HG03159 (cell line): Measurements from ENCODE around the gene SLU7.

Experiments used
- ATAC-seq: cut with Tn5 transposase; IDR thresholded peaks from one replicate; pipeline ENCODE4 v1.9.1; 2021; ENCODE audit warnings: mild to moderate bottlenecking, moderate library complexity; ENCODE audit not compliant: unreplicated experiment

The SLU7 gene

DNA sequence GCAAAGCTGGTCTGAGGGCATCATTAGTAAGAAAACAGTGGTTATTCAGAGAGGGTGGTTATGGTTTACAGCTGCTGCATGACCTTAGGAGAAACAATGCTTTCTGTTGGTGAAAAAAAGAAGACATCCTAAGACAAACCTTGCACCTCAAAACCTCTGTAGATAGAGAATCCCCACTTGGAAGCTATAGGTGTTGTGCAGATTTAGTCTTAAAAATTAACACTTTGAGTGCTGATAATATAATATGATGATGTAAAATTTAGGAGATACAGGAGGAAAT is 1.4 kb upstream of the SLU7 start:
- ATAC-seq, result no peak

DNA sequence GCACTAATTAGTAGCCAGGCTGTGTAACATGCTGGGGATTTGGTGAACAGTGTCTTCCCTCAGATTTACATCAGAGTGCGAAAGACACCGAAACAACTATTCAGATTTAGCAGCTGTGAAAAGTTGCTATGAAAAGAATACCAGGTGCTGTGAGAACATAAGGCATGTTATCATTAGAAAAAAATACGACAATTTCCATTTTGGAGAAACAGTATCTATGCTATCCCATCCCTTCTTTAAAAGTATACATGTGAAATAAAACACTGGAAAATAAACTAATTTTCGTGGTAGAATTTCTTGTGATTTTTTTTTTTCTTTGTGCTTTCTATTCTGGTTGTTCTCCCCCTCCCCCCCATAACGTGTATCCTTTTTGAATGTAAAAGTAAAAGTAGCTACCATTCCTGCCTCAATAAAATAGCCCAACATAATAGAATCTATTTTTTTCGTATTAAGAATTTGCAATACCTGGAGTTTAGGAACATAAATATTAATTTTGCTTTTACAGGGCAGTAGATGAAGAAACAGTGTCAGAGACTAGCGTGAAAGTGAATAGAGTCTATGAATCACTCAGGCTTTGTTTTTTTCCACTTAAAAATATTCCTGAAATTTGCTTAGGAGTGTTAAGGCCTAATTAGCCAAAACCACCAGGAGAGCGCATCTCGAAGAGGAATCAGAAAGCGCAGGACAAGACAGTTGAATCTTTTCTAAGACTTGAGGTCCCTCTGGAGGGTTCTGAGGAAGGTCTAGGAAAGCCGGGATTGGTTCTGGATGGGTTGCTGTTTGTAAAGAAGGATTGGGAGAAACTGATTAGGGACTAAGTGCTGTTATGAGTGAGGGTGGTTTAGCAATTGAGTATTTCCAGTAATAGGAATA is 813 bp upstream of the SLU7 start:
- ATAC-seq, result no peak

DNA sequence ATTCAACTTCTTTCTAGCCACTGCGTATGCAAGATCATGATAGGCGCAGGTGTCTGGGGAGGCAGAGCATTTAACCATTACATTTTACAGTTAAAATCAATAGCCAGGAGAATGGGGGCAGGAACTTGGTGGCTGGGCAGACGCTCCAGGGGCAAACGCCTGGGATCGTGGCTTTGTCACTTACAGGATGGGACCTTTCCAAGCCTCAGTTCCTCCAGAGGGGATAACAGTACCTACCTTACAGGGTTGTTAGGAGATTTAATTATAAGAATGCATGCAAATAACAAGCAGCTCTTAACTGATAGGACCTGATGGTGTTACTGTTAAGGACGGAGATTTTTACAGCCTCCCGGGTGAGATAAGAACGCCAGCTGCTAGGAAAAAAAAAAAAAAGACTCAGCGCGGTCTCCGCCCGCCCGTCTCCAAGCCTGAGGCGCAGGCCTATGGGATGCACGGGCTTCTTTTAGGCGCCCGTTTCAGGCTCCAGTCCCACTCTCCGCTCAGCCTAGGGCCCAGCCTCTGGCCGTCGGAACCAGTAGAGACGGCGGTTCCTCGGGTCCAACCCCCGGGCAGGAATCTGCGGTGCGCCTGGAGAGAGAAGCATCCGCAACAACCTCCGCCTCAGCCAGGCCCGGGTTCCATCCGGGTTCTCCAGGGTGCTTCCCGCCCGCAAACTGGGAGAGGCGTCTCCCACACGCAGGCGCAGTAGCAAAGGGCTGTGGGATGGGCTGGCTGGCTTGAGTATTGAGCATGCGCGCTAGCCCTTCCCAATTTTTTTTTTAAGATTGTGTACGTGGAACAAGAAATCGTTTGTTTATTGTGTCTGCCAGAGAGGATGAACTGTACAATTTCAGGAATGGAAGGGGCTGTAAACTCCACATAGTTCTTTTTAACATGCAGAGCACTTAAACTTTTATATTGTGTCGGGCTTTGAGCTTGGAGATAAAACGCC is 19.2 kb downstream of the SLU7 start, which contains the start of gene FAM200C:
FAM200C (minus strand) TSS at position 653 of the 952 bp plus-strand sequence. CDS start 4,564 bp downstream, outside the sequence.
- ATAC-seq, result peak; percentile 75

DNA sequence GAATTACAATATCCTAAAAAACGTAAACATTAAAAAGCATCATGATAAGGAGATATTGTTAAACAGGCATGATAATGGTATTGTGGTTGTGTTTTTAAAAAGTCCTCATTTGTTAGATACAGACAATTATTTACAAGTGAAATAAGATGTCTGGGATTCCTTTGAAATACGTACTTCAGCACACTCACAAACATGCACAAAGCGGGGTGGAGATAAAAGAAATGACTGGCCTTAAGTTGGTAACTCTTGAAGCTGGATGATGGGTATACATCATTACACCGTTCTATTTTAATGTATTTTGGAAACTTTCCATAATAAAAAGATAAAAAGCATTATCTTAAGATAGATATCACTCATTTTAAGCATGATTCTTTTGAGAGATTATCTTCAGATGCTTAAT is 20.1 kb downstream of the SLU7 start:
- no peak for ATAC-seq

DNA sequence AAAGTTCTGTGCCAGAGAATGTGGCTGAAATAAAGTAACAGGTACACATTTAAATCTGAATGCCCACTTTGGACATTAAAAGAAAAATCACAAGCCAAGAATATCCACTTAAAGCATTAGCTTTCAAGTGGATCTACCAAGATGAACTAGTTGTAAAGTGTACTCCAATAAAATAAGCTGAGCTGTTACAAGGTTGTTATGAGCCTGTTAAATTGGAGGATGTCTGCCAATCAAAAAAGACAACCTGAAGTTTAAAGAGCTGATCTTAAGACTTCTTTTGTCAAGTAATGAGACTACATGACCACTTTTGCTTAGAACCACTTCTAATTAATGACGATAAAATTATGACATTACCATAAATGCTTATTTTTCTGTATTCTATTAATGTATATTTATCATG is 21.4 kb downstream of the SLU7 start:
- no peak for ATAC-seq

DNA sequence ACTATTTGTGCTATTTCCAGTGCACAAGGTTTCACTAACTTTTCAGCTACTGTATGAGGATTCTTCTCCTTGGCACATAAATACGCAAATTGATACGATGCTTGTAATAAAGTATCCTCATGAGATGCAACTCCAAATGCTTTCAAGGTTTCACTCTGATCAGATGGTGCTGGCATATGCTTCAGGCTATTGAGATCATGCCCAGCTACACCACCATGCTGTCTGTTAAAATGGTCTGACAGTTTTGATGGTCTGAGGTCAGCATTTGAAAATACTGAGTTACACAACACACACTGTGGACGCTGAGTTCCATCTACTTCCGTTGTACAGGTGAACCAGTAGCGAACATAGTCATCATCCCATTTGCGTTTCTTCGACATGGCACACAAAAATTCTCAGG is 23.8 kb downstream of the SLU7 start:
- no peak for ATAC-seq

DNA sequence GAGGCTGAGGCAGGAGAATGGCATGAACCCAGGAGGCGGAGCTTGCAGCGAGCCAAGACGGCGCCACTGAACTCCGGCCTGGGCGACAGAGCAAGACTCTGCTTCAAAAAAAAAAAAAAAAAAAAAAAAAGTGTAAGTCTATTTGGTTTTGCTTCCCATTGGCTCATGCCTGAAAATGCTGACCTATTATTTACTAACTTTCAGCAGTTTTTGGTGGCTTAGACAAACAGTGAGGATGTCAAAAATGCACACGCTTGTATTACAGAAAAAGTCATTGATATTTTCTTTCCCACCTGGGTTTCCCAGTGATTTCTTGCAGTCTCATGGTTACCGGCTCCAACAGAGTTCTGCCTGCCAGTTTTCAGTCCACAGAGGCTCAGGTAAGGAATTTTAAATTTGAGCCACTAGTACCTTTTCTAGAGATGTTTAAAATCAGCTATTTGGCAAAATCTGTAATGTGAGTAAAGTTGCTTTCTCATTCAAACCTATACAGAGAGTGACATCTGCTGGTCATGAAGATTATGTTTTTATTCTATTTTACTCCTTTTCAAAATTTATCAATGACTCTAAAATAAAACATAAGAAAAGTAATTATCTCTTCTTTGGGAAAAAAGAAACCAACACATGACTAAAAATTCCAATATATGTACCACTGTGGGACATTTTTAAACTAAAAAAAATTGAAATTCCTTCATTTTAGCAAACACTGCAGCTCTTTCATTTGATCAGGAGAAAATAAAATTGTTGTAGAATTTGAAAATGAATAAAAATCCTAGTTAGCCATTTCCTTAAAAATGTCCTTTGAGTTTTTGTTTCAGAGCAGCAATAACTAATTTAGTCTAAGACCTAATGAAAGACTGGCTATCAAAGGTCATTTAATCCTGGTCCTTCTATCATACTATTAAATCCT is 27.8 kb downstream of the SLU7 start:
- no peak for ATAC-seq

DNA sequence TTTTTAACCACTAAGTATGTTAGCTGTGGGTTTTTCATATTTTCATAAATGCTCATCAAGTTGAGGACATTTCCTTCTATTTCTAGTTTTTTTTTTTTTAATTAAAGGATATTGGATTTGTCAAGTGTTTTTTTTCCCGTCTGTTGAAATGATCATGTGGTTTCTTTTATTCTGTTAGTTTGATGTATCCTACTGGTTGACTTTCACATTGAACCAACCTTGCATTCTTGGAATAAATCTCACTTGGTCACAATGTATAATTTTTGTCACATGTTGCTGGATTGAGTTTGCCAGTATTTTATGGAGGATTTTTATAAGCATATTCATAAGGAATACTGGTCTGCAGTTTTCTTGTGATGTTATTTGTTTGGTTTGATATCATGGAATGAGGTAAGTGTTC is 31.4 kb downstream of the SLU7 start:
- no peak for ATAC-seq

DNA sequence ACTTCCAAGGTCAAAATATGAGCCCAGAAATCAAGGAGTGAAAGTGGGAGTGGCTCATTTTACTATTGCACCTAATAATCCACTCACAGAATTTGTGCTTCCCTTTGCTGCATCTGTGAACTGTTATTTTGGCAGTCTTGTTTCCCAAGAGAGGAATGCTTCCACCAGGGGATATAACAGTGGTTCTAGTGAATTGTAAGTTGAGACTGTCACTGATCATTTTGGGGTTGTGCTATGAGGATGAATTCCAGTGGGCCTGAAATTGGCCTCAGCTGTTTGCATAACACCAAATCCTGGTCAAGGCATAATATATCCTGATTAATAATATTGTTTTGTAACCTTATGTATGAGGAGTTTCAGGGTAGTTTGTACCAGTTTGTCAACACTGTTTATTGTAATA is 33.4 kb downstream of the SLU7 start:
- no peak for ATAC-seq

DNA sequence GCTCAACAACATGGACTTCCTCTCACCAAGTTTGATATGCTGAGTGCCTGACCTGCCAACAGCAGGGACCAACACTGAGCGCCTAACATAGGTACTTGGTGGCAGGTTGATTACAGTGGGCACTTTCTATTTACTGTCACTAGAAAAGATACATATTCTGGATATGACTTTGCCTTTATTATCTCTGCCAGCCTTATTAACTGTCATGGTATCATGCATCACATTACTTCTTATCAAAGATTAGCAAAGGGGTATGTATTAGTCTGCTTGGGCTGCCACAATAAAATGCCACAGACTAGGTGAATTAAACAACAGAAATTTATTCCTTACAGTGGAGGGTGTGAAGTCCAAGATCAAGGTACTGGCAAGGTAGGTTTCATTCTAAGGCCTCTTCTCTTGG is 34.2 kb downstream of the SLU7 start:
- no peak for ATAC-seq

DNA sequence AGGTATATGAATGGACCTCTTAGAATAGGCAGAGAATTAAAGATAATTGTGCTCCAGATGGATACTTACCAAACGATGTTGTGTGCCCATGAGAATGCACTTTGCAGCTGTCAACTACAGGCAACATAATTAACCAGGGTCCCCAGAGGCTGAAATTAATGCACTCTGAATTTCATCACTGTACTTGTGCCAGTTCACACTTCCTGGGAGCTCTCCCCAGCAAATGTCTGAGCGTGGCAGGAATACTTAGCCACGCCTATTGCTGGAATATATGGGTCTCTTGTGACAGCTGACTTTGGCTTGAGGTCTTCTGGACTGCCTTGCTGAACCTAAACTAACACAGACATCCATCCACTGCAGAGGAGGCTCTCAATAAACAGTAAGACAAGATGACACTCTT is 36.5 kb downstream of the SLU7 start:
- ATAC-seq, result no peak

DNA sequence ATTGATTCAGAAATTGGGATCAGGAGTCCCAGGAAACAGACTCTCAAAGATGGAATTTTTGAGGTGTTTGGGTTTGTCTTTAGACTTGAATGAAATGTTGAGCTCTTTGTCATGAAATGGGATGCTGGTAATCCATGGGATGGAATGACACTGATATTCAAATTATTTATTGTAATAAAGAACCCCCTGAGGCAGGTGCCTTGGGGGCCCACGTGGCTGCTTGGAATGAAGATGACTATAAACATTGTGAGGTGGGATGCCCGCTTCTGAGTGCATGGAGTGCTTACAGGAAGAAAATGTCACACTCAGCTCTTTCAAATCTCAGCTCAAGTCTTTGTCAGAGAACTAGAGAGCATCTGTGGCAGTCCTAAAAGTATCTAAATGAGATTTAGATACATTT is 38.8 kb downstream of the SLU7 start:
- ATAC-seq, result no peak

DNA sequence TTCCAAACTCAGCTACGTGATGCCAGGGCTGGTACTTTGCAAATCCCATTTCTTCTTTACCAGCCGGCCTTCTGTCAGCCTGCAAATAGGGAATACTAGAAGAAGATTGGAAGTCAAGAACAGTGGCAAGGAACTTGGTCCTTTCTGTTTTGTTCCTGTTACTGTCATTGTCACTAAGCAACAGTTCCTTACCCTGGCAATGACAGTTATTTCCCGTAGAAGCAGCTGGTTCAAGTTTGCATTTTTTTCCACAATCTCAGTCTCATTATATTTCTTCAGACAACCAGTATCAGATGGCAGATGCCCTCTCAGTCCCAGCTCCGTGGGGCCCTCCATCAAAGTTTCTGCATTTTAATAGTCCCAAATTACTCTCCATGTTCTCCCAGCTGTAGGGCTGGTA is 39.4 kb downstream of the SLU7 start:
- ATAC-seq, result no peak

DNA sequence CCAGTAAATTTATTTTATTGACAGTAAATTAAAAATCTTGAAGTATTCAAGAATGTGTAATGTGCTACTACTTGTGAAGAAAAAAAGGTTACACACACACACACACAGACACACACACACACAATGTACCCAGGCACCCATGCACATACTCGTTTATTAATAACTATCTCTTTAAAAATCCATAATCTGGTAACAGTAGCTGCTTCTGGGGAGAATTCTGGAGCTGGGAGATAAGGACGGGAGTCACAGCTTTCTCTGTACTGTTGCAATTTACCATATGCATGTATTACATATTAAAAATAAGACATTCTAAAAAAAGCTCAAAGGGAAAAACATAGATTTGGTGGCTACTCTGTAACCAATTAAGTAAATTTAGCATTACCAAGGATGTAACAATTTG is 40.6 kb downstream of the SLU7 start:
- ATAC-seq, result no peak

DNA sequence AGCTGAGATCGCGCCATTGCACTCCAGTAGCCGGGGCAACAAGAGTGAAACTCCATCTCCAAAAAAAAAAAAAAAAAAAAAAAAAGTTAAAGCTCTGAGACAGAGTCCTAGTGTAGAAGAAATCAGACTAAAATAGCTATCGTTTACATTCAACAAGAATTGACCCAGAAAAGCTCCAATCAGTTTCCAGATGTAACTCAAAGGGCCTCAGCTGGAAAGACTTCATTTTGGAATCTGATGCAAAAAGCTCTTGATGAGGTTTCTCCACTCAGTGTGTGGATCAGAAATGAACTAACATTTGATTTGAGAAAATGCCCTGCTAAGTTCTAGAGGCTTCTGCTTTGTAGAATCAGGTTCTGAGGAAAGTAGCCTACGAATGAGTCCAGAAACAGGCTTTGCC is 41.2 kb downstream of the SLU7 start:
- no peak for ATAC-seq

DNA sequence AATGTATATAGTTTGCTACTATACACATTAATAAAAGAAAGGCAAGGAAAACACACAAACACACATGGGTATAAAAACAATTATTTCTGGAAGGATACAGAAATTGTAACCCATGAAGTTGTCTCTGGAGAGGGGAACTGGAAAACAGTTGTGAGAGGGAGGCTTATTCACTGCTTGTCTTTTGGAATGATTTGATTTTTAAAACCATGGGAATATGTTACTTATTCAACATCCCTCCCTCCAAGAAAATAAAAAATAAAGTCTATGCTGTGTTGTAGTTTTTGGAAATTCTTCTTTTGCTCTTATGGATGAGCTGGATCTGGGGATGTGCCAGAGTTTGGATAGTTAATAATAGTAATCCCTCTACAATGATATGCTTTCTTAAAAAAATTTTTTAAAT is 42.5 kb downstream of the SLU7 start:
- ATAC-seq, result no peak

DNA sequence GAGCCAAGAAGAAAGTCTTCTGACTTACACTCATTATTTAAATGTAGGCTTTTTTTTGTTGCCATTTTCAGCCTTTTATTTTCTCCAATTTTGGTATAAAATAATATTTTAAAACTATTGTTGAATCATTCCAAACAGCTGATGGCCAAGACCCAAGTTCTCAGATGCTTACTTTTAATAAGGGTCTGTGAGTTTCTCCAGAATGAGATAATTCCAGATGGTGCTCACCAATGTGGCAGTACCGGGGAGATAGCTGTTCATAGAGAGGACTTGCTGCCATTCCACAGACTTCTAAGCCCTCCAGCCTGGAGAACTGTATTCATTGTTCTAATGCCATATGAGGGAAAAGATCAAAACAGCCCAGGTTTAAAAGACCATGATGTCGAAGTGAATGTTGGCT is 43.2 kb downstream of the SLU7 start:
- no peak for ATAC-seq

DNA sequence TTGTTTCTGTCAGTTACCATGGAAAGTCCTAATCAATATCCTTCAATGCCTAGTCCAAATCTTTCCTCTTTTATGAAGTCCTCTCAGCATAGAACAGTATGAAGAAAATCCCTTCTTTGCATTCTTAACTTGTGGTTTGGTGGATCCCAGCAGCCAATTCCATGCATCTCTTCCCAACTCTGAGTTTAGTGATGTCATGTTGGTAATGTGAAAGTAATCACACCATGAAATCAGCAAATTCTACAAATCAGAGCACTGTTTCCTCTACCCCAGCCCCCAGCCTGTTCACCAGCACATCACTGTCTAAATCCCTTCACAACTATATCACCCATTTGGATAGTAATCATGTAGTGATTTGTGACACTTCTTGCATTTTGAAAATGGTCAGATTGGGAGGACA is 43.7 kb downstream of the SLU7 start:
- ATAC-seq, result no peak

DNA sequence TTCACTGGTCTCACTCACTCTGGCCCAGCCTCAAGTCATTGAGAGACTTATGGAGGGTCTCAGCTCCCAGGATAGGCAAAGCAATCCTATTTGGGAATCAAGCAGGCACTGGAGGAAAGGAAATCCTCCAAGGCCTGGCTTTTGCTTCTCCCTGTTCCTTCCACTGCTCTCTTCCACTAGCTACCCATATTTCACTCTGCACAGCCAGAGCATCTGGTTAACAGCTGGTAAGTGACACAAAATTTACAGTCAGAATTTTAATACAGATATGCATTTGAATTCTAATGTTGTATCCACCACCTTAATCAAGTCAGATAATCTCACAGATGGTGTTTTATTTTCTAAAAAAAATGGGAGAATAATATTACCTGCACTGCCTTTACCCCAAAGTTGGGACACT is 47.6 kb downstream of the SLU7 start:
- no peak for ATAC-seq

DNA sequence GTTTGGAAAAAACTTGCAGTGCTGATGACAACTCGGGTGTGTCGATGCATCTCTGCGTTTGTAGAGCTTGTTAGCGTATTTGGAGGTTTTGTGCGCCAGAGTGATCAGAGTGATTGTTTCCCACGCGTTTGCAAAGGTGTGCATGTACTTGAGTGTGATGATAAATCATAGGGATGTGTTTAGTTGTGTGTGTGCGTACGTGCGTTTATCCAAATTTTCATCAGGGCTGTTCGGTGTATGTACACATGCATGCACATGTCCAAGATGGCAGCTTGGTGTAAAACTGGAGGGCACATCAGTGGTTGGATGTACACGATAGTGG is 48.2 kb downstream of the SLU7 start:
- no peak for ATAC-seq

DNA sequence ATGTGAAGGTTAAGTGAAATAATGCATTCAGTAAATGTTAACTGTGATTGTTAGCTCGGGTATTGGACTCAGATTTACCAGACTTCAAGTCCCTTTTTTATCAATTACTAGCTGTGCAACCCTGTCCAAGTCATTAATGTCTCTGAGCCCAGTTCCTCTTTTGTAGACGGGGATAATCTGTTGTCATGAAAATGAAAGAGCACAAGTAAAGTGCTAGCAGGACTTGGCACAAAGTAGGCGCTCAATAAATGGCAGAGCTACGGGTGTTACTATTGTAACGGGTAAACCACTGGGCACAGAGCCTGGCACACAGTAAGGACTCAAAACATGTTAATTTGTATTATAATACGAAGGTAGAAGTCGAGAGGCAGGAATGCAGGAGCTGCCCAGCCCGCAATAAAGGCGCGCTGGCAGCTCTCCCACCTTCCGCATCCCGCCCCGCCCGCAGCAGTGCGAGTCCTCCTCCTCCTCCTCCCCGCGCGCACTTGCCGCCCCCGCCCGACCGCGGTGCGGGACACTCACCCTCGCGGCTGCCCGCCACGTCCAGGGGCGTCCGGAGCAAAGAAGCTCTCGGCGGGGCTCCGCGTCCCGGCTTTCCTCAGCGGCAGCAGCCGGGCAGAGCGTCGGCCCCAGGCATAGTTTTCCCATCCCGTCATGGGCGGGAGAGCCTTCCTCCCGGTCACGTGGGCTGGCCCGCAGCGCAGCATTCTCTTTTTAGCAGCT is 48.7 kb downstream of the SLU7 start, which contains the start of gene C1QTNF2:
C1QTNF2 (minus strand) TSS at position 637 of the 723 bp plus-strand sequence. CDS start 15,615 bp downstream, outside the sequence.
- ATAC-seq, result no peak
